HL-60 (cell line): ENCODE data around the gene OR1F1.

Source experiments
- POLR2AphosphoS5 ChIP-seq: IDR thresholded peaks from 2 replicates; pipeline ENCODE4 v1.6.1; 2012; ENCODE audit warnings: low read depth
- TF ChIP-seq, protein P1 (sequence below): IDR thresholded peaks from one replicate; pipeline ENCODE4 v1.5.1; 2011; ENCODE audit warnings: low read length, control low read depth, inconsistent platforms; ENCODE audit not compliant: insufficient read depth
- TF ChIP-seq, protein P2 (sequence below): IDR thresholded peaks from 2 replicates; pipeline ENCODE4 v1.6.1; 2012; ENCODE audit warnings: low read depth; ENCODE audit not compliant: insufficient replicate concordance

GRCh38 chr16:3180445-3180878 lies 7.5 kb upstream of the OR1F1 start:
- TF ChIP-seq, protein P1, sequence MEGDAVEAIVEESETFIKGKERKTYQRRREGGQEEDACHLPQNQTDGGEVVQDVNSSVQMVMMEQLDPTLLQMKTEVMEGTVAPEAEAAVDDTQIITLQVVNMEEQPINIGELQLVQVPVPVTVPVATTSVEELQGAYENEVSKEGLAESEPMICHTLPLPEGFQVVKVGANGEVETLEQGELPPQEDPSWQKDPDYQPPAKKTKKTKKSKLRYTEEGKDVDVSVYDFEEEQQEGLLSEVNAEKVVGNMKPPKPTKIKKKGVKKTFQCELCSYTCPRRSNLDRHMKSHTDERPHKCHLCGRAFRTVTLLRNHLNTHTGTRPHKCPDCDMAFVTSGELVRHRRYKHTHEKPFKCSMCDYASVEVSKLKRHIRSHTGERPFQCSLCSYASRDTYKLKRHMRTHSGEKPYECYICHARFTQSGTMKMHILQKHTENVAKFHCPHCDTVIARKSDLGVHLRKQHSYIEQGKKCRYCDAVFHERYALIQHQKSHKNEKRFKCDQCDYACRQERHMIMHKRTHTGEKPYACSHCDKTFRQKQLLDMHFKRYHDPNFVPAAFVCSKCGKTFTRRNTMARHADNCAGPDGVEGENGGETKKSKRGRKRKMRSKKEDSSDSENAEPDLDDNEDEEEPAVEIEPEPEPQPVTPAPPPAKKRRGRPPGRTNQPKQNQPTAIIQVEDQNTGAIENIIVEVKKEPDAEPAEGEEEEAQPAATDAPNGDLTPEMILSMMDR: no peak
- TF ChIP-seq POLR2AphosphoS5: no peak
- TF ChIP-seq, protein P2, sequence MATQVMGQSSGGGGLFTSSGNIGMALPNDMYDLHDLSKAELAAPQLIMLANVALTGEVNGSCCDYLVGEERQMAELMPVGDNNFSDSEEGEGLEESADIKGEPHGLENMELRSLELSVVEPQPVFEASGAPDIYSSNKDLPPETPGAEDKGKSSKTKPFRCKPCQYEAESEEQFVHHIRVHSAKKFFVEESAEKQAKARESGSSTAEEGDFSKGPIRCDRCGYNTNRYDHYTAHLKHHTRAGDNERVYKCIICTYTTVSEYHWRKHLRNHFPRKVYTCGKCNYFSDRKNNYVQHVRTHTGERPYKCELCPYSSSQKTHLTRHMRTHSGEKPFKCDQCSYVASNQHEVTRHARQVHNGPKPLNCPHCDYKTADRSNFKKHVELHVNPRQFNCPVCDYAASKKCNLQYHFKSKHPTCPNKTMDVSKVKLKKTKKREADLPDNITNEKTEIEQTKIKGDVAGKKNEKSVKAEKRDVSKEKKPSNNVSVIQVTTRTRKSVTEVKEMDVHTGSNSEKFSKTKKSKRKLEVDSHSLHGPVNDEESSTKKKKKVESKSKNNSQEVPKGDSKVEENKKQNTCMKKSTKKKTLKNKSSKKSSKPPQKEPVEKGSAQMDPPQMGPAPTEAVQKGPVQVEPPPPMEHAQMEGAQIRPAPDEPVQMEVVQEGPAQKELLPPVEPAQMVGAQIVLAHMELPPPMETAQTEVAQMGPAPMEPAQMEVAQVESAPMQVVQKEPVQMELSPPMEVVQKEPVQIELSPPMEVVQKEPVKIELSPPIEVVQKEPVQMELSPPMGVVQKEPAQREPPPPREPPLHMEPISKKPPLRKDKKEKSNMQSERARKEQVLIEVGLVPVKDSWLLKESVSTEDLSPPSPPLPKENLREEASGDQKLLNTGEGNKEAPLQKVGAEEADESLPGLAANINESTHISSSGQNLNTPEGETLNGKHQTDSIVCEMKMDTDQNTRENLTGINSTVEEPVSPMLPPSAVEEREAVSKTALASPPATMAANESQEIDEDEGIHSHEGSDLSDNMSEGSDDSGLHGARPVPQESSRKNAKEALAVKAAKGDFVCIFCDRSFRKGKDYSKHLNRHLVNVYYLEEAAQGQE: no peak
